SK-N-MC (cell line): ENCODE results near the gene TTBK2.

Source experiments
- DNase-seq: peaks from one replicate; pipeline ENCODE4 v3.0.0-alpha.2; 2011; ENCODE audit warnings: low read depth, low spot score
- H3K27ac ChIP-seq: fragments of 200-600 bp; sonication (generic); 2 replicates; pipeline ENCODE4 v1.5.1; 2016; ENCODE audit warnings: mixed run types
- H3K36me3 ChIP-seq: fragments of 200-600 bp; sonication (generic); 2 replicates; pipeline ENCODE4 v1.6.1; 2017; ENCODE audit warnings: antibody characterized with exemption, low read length, mixed read lengths; ENCODE audit not compliant: insufficient read depth
- H3K4me3 ChIP-seq: fragments of 200-600 bp; sonication (generic); 2 replicates; pipeline ENCODE4 v1.5.1; 2016
- H3K9ac ChIP-seq: fragments of 200-600 bp; sonication (generic); 2 replicates; pipeline ENCODE4 v1.8.0; 2017; ENCODE audit warnings: mixed run types, mixed read lengths; ENCODE audit not compliant: insufficient read length
- H3K9me3 ChIP-seq: fragments of 200-600 bp; sonication (generic); 2 replicates; pipeline ENCODE4 v1.6.1; 2017; ENCODE audit warnings: low read depth, mild to moderate bottlenecking, antibody characterized with exemption, low read length, moderate library complexity, mixed read lengths
- EZH2 ChIP-seq: fragments of 200-600 bp; sonication (generic); IDR thresholded peaks from one replicate; pipeline ENCODE4 v1.6.1; 2017; ENCODE audit warnings: antibody characterized with exemption
- FOXP2 ChIP-seq: optimal IDR thresholded peaks from 2 replicates; pipeline ENCODE3; 2011; ENCODE audit warnings: mild to moderate bottlenecking, moderate library complexity; ENCODE audit not compliant: insufficient read depth; ENCODE audit errors: extremely low read length, control extremely low read depth
- POLR2AphosphoS5 ChIP-seq: IDR thresholded peaks from 2 replicates; pipeline ENCODE4 v1.6.1; 2012; ENCODE audit warnings: mild to moderate bottlenecking, low read depth, low read length, borderline replicate concordance

The TTBK2 gene

DNA sequence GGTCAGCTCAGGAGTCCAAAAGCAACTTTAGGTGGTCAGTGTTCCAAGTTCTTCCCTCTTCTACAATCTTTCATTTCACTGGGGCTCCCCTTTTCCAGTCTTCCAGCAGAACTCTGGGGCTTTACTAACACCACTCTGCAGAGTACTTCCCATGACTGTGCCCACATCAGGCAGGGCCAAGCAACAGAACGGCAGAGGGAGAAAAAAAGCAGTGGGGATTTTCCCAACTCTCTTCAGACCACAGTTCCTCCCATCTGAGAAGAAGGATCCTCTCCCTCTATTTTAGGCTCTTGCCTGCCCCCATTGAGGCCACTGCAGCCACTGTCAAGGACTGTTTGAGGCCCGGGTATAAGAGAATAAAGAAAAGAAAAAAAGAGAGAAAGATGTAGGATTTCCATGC lies 70.7 kb downstream of the TTBK2 start:
- no peak for DNase-seq
- Histone ChIP-seq H3K36me3 (no peaks in the 10 kb centered on the region), H3K27ac (no peak overlapping the region), H3K4me3 (no peak overlapping the region), H3K9me3 (no peaks in the 10 kb centered on the region), H3K9ac (no peak overlapping the region)
- TF ChIP-seq EZH2, result no peak
- no peak for TF ChIP-seq POLR2AphosphoS5
- TF ChIP-seq FOXP2, result no peak

DNA sequence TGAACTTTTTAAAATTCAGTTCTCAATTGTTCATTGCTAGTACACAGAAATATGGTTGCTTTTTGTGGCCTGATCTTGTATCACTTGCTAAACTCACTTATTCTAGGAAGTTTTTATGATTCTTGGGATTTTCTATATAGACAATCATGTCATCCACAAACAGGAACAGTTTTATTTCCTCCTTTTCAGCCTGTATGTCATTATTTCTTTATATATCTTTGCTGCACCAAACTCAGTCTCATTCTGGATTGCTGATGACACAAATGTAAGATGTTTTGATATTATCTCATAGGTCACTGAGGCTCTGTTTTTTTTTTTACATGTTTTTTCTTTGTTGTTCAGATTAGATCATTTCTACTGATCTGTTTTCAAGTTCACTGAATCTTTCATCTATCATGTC lies 71.7 kb downstream of the TTBK2 start:
- H3K4me3 ChIP-seq, result no peak overlapping the region
- no peak for DNase-seq
- no peak overlapping the region for H3K9ac ChIP-seq
- TF ChIP-seq FOXP2 (no peak), EZH2 (no peak), POLR2AphosphoS5 (no peak)
- no peak overlapping the region for H3K27ac ChIP-seq
- H3K36me3 ChIP-seq, result 0 out of 2 replicates have a peak, but pooled peaks cover 2% of the 10 kb centered on the region
- no peaks in the 10 kb centered on the region; the same call in 1 of the 2 replicates for H3K9me3 ChIP-seq

DNA sequence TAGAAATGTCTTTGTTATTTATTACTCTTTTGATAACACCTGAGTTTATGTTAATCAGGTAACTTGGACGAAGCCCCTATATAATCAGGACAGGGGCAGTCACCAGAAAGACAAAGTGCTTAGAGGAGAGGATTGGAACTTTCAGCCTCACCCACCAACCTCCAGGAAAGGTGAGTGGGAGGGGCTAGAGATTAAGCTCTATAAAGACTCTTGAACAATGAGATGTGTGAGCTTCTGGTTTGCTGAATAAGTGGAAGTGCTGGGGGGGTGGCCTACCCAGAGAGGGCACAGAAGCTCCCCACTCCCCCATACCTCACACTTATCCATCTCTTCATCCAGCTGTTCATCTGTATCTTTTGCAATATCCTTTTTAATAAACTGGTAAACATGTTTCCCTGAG lies 73.9 kb downstream of the TTBK2 start:
- no peak overlapping the region for H3K9ac ChIP-seq
- no peak overlapping the region for H3K4me3 ChIP-seq
- TF ChIP-seq EZH2, result no peak
- TF ChIP-seq POLR2AphosphoS5, result no peak
- no peak for TF ChIP-seq FOXP2
- H3K27ac ChIP-seq, result no peak overlapping the region
- H3K36me3 ChIP-seq, result 0 out of 2 replicates have a peak, but pooled peaks cover 3% of the 10 kb centered on the region
- no peaks in the 10 kb centered on the region; the same call in 1 of the 2 replicates for H3K9me3 ChIP-seq
- DNase-seq, result no peak

DNA sequence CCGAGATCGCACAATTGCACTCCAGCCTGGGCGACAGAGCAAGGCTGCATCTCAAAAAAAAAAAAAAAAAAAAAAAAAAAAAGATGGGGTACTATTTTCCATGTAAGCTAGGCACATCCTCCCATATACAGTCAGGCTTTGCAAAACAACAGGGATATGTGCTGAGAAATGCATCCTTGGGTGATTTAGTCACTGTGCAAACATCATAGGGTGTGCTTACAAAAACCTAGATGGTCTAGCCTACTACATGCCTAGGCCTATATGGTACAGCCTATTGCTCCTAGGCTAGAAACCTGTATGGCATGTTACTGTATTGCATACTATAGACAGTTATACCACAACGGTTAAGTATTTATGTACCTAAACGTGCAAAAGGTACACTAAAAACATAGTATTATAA lies 75.0 kb downstream of the TTBK2 start:
- no peak for TF ChIP-seq FOXP2
- no peak for TF ChIP-seq POLR2AphosphoS5
- TF ChIP-seq EZH2, result no peak
- Histone ChIP-seq H3K9ac (no peak overlapping the region), H3K9me3 (no peaks in the 10 kb centered on the region; the same call in 1 of the 2 replicates), H3K27ac (no peak overlapping the region), H3K36me3 (0 out of 2 replicates have a peak, but pooled peaks cover 3% of the 10 kb centered on the region), H3K4me3 (no peak overlapping the region)
- no peak for DNase-seq

DNA sequence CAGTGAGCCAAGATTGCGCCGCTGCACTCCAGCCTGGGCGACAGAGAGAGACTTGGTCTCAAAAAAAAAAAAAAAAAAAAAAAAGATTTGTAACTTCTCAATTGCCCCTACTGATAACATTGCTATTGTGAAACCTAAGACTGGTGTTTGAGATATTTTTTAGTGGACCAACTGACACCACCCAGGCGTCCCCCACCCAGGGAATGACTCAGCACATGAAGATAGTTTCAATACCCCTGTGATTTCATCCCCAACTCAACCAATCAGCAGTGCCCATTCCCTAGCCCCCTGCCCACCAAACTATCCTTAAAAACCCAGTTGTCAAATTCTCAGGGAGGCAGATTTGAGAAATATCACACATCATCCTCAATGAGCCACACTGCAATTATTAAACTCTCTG lies 76.9 kb downstream of the TTBK2 start:
- H3K9ac ChIP-seq, result no peak overlapping the region
- no peak for DNase-seq
- 0 out of 2 replicates have a peak, but pooled peaks cover 3% of the 10 kb centered on the region for H3K36me3 ChIP-seq
- TF ChIP-seq EZH2 (no peak), FOXP2 (no peak), POLR2AphosphoS5 (no peak)
- H3K4me3 ChIP-seq, result no peak overlapping the region
- H3K9me3 ChIP-seq, result no peaks in the 10 kb centered on the region; the same call in 1 of the 2 replicates
- H3K27ac ChIP-seq, result no peak overlapping the region

DNA sequence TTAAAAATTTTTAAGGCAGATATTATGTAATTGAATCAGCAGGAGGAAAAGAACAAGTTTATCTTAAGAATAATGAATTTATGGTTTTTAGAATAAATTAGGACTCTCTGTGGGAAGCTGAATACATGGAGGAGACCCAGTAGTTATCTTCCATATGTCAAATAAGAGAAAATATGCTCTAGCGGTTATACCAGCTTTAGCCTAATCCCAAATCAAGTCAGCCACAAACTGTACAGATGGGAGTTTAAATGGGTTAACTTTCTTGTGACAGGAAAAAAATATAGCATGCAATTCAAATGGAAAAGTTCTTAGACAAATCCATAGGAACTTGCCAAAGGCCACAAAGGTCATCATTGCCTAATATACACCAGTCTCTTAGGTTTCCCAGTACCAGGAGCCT lies 84.3 kb downstream of the TTBK2 start:
- no peak overlapping the region for H3K4me3 ChIP-seq
- TF ChIP-seq POLR2AphosphoS5, result no peak
- TF ChIP-seq FOXP2, result no peak
- no peak for TF ChIP-seq EZH2
- DNase-seq, result no peak
- H3K36me3 ChIP-seq, result no peaks in the 10 kb centered on the region
- no peaks in the 10 kb centered on the region for H3K9me3 ChIP-seq
- no peak overlapping the region for H3K9ac ChIP-seq
- no peak overlapping the region for H3K27ac ChIP-seq

DNA sequence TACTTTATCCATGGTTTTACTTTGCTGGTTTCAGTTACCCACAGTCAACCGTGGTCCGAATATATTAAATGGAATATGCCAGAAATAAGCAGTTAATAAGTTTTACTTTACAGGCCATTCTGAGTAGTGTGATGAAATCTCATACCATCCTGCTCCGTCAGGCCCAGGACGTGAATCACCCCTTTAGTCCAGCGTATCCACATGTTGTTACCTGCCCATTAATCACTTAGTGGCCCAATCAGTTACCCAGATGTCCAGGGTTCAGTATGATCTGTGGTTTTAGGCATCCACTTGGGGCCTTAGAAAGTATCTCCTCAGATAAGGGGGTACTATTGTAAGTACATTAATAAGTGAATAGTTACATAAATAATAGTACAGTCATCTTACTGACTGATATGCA lies 88.0 kb downstream of the TTBK2 start:
- H3K36me3 ChIP-seq, result no peaks in the 10 kb centered on the region
- H3K9ac ChIP-seq, result no peak overlapping the region
- no peaks in the 10 kb centered on the region for H3K9me3 ChIP-seq
- no peak overlapping the region for H3K27ac ChIP-seq
- no peak overlapping the region for H3K4me3 ChIP-seq
- no peak for DNase-seq
- TF ChIP-seq POLR2AphosphoS5, result no peak
- no peak for TF ChIP-seq EZH2
- TF ChIP-seq FOXP2, result no peak

DNA sequence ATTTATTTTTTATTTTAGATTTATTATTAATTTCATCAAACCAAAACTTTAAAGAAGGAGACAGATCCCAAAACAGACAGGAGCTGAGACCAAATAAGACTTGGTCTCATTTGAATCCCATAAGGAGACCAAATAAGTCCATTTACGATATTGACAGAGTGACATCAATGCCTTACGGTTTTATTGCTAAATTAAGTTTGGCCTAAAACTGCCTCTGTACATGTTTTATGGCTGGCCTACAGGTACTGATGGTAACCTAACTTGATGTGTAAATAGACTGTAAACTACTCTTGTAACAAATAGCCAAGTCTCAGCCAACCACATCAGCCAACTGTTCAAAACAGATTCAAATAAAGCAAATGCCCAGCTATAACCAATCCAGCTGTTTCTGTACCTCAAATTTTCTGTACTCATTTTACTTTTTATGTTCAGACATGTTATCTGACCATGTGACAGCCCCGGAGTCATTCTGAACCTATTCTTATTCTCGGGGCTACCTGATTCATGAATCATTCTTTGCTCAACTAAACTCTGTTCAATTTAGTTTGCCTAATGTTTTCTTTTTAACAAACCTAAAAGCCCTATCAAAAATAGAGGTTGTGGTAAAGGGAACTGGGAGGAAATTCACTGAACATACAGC lies 94.2 kb downstream of the TTBK2 start:
- no peaks in the 10 kb centered on the region for H3K36me3 ChIP-seq
- TF ChIP-seq EZH2 (no peak), FOXP2 (no peak), POLR2AphosphoS5 (no peak)
- H3K4me3 ChIP-seq, result no peak overlapping the region
- H3K9ac ChIP-seq, result no peak overlapping the region
- no peak overlapping the region for H3K27ac ChIP-seq
- DNase-seq, result no peak
- H3K9me3 ChIP-seq, result no peaks in the 10 kb centered on the region

DNA sequence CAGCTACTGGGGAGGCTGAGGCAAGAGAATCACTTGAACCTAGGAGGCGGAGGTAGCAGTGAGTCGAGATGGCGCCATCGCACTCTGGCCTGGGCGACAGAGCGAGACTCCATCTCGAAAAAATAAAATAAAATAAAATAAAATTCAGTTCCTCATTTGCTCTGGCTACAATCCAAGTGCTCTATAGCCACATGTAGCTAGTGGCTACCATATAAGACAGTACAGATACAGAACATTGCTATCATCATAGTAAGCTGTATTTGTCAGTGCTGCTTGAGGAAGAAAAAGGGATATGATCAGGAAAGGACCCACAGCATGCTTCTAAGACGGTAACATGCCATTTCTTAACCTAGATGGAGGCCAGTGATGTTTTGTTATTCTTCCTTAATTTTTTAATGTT lies 95.0 kb downstream of the TTBK2 start:
- Histone ChIP-seq H3K9me3 (no peaks in the 10 kb centered on the region), H3K4me3 (no peak overlapping the region), H3K9ac (no peak overlapping the region), H3K27ac (no peak overlapping the region), H3K36me3 (no peaks in the 10 kb centered on the region)
- no peak for DNase-seq
- TF ChIP-seq POLR2AphosphoS5 (no peak), EZH2 (no peak), FOXP2 (no peak)
